ENCODE data around the gene CCDC178.

DNA sequence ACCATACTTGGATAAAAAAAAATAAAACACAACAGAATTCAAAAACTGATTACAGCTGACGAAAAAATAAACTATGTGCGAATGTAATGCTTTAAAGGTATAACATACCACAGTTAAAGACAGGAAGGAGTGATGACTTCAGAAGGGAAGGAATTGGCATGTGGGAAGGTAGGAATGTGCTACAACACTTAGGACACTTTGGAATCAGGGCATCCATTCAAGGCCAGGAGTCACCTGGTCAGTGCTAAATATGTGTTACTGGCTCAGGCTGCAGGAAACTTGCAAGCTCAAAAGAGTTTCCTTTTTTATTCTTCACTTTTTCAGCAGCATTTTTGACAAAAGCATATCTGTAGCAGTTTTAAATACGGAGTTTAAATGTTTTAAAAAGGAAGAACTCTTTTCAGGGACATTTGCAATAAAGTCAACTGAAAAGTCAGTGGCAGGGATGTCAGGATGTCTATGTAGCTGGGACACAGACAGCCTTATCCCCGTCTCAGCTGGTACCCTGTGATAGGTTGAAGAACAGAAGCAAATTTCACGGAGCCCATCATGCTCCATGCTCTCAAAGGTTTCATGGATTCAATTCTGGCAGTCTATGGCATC lies 529.7 kb downstream of the CCDC178 start:
- TF ChIP-seq MAX (IDR thresholded peaks at IDR 0.05) = no peak
- TF ChIP-seq RFX5 (IDR thresholded peaks at IDR 0.05) = no peak
- no peak for TF ChIP-seq HEYL (CRISPR knock-in tag; IDR thresholded peaks at IDR 0.05)
- TF ChIP-seq CBX8 (IDR thresholded peaks at IDR 0.05) = no peak
- no peak for TF ChIP-seq CEBPB (IDR thresholded peaks at IDR 0.05)
- no peak for TF ChIP-seq POLR2A (IDR thresholded peaks at IDR 0.05; ENCODE audit: low read length)
- TF ChIP-seq KDM1A (IDR thresholded peaks at IDR 0.05; ENCODE audit: low read depth) = no peak
- TF ChIP-seq CTCF (IDR thresholded peaks at IDR 0.05) = no peak
- no peak for TF ChIP-seq HDAC2 (IDR thresholded peaks at IDR 0.05)
